Stimulated activated CD4-positive, alpha-beta T cell treated with anti-CD3 and anti-CD28 coated beads, Interleukin-12 subunit alpha, Interleukin-12 subunit beta, amount 100 ng/mL, for 48 hours (primary cell): ENCODE data around the gene CTSA.
"Not testable (repeated sequence)": the region's sequence is repeated elsewhere in the genome, so short reads cannot be mapped to it uniquely, and the experiment has no call there.

Source experiments
- DNase-seq, 3 donors: peaks; one replicate each; pipeline ENCODE4 v3.0.0-alpha.2; 2020; ENCODE audit warnings: low read depth in 2 of 3, low spot score in 1 of 3

CTSA gene

DNA sequence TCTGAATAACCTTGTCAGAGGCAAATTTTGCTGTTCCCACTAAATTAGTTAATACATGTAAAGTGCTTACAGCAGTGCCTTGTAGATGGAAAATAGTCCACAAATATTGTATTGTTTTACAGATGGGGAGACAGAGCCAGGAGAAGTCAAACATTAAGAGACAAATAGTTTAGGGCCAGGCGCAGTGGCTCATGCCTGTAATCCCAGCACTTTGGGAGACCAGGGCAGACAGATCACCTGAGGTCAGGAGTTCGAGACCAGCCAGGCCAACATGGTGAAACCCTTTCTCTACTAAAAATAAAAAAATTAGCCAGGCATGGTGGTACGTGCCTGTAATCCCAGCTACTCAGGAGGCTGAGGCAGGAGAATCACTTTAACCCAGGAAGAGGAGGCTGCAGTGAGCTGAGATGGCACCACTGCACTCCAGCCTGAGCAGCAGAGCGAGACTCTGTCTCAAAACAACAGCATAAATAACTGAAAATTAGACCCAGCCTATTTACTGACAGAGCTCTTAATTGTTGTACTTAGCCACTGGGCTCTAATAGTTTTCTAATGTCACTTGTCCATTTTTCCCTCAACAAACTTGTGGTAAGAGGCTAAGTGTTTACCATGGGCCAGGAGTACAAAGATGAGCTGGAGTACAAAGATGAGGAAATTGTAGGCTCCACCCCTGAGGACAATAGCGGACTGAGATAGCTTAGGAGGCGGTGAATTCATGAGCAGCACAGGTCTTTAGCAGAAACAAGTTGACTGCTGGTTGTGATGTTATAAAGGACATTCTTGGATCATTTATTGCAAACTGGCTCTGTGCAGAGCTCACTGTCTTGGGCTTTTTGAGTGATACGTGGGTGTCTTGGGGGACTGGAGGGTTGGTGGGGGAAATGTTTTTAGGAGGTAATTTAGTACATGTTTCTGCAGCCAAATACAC, 27.3 kb upstream of the CTSA start:
- no peak for DNase-seq

DNA sequence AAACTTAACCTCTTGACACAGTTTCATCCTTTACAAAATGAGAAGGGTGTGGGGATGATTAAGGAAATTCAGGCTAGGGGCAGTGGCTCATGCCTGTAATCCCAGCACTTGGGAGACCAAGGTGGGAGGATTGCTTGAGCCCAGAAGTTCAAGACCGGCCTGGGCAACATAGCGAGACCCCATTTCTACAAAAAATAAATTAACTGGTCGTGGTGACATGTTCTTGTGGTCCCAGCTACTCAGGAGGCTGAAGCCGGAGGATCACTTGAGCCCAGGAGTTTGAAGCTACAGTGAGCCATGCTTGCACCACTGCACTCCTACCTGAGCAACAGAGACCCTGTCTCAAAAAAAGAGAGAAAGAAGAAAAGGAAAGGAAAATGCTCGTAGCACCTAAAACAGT, 24.7 kb upstream of the CTSA start:
- DNase-seq, result no peak

DNA sequence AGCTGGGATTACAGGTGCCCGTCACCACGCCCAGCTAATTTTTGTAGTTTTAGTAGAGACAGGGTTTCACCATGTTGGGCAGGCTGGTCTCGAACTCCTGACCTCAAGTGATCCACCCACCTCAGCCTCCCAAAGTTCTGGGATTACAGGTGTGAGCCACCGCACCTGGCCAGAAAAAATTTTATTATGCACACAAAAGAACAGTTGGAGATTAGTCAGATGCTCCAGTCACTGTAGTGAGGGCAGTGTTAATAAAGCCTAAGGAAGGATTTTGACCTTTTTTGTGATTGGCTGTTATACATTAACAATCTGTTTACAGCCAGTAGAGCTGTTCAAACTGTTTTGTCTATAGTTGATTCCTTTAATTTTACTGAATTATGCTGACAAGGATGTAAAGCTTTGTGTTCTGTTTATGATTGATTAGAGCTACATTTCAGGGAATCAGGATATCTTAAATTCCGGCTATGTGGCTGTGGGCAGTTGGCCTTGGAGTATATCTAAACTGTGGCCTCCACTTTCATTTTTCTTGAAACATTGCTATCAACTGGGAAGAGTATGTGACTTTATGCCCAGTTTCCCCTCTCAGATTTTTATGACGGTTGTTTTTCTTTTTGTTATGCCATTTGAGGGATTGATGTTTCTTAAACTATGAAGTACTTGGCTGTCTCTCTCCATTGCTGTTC, 23.9 kb upstream of the CTSA start:
- DNase-seq, result no peak

DNA sequence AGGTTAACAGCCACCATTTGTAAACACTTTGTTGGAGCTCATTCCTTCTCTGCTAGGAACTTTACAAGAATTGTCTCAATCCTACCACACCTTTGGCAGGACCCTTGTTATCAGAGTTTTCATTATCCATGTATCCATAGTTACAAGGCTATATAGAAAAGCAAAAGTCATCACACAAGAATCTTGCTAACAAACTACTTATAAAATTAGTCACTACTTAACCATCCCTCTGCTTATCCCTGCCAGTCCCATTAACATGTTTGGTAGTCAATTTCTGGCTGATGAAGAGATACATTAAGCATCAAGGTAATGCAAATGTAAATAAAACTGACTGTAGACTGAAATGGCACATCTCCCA, 23.3 kb upstream of the CTSA start:
- DNase-seq, result no peak

DNA sequence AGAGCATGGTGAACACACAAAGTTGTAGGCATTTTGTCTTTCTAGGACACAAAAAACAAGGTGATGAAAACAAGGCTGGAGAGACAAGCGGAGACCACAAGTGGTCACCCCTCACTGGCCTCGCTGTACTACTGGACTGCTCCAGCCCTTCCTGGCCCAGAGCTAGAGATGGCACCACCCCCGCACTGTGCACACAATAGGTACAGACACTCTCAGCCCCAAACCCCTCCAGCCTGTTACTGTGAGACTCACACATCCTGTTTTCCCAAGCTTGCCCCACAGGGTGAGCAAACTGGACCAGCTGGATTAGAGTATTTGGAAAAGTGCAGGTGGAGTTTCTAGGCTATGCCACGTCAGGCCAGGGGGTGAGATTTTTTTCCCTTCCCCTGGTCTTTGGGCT, 18.5 kb upstream of the CTSA start:
- no peak for DNase-seq

DNA sequence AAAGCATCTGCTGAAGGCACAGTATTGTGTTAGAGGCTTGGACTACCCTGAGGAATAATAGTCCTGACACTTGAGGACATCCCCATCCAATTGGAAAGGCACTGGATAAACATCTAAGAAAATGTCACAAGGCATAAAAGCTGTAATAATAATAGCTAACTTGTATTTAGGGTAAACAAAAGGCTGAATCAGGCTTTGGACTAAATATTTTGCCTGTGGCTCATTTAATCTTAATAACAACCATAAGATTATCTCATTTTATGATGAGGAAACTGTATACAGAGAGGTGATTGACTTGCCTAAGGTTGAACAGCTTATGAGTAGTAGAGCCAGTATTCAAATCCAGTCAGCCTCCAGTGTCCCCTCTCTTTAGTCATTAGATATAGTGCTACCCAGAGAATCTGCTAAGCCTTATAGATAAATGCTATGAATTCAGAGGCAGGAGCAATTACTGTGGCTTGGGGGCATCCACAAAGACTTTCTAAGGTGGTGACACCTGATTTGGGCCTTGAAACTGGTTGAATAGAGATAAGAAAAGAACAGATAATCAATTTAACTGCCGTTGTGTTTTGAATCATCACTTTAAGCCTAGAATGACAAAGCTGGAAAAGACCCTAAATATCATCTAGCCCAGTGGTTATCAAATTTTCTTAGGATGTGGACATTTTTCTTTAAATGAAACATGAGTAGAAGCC, 17.6 kb upstream of the CTSA start:
- no peak for DNase-seq

DNA sequence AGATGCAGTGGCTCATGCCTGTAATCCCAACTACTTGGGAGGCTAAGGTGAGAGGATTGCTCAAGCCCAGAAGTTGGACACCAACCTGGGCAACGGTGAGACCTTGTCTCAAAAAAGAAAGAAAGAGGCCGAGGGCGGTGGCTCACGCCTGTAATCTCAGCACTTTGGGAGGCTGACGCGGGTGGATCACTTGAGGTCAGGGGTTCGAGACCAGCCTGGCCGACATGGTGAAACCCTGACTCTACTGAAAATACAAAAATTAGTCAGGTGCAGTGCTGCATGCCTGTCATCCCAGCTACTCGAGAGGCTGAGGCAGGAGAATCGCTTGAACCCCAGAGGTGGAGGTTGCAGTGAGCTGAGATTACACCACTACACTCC, 17.0 kb upstream of the CTSA start:
- not testable (repeated sequence) for DNase-seq

DNA sequence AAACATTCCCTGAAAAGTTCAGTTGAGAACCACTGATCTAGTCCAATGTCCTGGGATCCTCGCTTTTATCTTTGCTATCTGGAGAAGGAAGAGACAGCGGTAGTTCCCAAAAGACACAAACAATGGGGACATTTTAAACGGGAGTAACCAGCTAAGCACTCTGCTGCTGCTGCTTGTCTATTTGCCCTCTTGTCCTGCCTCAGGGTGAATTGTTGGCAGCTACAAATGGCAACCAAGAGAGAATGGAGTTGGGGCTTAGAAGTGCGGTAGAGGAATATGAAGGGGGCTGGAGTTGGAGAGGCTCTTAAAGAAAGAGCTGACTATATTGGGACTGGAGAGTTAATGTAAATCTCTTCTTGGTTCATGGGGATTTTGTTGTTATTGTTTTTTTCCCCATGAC, 16.6 kb upstream of the CTSA start:
- DNase-seq, result no peak

DNA sequence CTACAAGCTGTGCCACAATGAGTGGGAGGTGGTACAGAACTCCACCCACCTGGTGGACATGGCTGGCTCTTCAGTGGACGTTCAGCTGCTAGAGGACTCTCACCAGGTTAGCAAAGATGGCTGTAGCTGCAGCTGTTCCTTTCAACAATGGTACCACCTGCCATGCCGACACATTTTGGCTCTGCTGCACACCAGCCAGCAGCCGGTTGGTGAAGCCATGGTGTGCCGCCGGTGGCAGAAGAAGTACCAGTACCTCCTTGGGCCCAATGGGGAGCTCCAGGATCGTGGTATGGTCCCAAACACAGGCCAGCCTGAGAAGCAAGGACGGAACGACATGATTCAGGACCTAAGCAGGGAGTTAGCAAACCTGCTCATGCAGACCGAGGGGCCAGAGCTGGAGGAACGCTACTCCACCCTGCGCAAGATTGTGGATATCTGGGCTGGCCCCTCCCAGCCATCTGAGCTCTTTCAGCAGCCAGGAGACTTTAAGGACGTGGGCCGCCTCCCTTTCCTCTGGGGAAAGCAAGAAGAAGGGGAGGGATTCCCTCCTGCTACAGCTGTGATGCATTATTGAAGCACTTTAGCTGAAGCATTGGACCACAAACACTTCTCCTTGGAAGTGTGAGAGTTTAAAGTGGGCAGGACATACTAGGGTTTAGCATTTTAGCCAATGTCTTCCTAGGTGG, 12.9 kb upstream of the CTSA start:
- no peak for DNase-seq

DNA sequence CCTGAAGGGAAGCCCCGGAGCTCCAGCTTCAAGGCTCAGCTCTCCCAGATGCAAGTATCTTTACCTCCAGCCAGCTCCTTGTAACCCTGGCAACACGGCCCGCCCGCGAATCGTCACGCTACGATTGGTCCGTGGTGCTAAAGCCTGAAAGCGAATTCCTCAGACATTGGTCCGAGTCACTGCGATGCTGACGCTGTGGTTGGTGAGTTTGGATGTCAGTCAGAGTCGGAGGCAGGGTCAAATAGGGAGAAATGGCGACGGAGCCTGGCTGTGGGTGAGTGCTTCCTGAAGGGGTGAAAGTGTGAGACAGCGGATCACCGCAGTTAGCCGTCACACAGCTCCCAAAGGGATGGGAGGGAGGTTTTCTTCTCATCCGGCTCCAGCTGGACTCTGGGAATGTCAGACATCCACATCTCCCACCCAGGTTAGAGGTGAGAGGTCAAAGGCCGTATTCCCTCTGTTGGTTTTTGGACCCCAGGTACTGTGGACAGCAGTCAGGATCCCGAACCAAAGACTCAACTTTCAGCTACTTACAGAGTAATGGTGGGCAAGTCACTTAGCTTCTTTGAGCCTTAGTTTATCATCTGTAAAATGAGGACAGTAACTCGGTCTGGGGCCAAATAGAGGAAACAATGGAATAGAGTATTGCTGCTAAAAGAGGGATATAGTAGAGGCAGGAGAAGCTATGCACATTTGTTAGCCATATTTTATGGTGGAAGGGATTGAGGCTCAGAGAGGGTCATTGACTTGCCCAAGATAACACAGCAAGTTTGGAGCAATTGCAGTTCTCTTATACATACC, 9.9 kb upstream of the CTSA start, which contains the start of gene ZSWIM1:
Gene ZSWIM1 (plus strand): TSS at position 240 of the 801 bp plus-strand sequence. CDS start 1,366 bp downstream, outside the sequence.
- peak; percentile 98 to 99 (median 99) for DNase-seq

DNA sequence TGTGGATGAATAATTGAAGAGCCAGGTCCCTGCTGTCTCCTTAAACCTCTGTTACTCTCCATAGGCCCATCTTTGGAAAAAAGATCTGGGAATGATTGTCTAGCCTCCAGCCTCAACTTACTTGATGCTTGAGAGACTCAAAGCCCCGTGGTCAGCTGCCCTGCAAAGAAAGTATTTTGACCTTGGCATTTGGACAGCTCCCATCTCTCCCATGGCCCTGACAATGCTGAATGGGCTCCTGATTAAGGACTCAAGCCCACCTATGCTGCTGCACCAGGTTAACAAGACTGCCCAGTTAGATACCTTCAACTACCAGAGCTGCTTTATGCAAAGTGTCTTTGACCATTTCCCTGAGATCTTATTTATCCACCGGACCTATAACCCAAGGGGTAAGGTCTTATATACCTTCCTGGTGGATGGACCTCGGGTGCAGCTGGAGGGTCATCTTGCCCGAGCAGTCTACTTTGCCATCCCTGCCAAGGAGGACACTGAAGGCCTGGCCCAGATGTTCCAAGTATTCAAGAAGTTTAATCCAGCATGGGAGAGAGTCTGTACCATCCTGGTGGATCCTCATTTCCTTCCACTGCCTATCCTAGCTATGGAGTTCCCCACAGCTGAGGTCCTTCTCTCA, 8.6 kb upstream of the CTSA start:
- DNase-seq, result no peak

DNA sequence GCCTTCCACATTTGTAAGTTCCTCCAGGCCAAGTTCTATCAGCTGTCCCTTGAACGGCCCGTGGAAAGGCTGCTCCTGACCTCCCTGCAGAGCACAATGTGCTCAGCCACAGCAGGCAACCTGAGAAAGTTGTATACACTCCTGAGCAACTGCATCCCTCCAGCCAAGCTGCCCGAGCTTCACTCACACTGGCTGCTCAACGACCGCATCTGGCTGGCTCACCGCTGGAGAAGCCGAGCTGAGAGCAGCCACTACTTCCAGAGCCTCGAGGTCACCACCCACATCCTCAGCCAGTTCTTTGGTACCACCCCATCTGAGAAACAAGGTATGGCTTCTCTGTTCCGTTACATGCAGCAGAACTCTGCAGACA, 8.1 kb upstream of the CTSA start:
- DNase-seq, result no peak

DNA sequence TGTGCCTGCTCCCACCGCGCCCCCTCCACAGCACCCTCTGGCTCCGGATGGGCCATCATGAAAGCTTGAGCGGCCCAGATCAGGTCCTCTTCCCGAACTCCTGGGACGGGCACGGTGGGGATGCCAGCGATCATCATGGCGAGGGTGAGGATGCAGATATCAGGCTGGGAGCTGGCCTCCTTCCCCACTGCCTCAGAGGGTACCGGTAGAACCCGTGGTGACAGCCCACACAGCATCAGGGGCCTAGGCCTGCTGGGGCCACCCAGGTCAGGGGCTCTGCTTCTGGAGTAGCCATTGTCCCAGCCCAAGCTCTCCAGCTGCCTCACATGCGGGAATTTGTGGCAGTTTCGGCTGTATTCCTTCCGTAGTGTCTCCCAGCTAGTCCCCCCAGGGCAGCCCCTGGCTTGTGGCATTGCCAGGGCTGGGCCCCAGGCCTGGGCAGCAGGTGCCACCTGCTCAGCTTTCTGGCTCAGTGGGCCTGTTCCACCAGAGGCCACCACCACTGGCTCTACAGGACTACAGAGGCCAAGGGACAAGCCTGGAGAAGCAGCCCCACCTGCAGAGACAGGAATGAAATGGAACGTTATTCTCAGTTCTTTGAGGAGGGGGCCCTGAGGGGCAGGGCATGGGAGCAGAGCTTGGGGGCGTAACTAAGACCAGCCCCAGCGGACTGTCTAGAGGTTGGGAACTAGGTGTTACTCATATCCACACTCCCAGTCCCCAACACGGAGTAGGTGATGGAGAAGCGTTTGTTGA, 4.4 kb upstream of the CTSA start:
- no peak for DNase-seq

DNA sequence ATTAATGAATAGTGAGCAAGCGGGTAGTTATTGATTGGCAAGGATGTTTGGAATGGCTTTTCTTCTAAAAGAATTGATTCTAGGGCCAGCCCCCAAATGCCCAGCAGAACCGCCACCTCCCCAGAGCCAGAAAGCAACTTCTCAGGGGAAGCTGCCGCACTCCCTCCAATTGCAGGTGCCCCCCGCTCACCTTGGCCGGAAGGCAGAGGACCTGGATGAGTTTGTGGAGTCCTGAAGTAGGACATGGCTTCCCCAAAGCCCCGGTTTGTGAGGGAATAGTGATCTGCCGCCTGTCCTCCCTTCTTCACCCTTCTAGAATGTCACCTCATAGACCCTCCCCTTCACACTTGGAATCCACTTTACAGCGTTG, 3.8 kb upstream of the CTSA start, which contains the start of gene SPATA25:
Gene SPATA25 (minus strand): TSS at position 277 of the 370 bp plus-strand sequence. CDS start 32 bp downstream, at position 245.
- DNase-seq, result no peak

DNA sequence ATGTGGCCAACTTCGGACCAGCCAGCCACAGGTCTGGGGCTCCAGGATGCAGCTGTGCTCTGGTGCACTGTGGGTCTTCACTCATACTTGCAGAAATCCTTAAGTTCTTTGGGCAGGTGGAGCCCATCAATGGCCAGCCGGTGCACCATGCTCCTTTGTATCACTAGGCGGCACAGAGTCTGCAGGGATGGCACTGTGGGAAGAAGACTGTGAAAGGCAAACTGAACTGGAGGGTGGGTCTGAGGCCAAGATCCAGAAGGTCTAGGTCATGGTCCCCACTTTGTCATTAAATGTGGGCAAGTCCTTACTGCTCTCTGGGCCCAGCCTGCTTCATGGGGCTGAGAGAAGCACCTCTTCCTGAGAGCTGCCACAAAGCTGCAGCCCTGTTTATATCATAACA, 2.5 kb upstream of the CTSA start:
- no peak for DNase-seq

DNA sequence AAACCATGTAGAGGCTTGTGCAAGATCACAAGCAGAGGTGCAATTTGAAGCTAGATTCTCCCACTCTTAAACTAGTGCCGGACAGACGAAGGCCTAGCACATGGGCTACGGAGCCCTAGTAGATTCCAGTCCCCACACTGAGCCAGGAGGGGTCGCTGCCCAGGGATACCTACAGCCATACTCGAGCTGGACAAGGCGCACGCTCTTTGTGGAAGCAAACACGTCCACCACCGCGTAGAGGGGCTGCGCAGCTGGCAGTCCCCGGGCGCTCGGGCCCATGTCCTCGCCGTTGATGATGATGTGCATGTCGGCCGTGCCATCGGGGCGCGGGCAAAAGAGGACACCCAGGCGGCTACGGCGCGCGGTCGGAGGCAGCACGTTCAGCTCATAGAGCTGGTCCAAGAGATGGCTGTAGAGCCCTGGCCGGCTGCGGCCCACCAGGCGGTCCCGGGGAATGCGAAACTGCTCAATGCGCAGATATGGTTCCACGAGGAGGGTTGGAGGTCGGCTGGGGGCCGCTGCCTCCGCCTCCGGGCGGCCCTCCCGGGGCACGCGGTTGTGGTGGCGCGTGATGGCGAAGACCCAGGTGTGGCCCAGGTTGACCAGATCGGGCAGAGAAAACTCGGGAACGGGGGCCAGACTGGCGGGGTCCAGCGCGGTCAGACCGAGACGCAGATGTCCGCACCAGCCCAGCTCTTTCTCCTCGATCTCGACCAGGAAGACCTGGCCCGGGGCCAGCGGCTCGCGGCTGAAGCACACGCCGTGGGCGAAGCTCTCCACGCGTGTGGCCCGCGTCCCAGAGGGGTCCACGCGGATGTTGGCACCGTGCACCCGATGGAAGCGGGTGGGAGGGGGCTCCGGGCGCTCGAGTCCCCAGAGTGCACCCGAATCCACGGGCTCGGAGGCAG, 804 bp upstream of the CTSA start:
- DNase-seq, result peak; percentile 27 to 40 (median 39)

DNA sequence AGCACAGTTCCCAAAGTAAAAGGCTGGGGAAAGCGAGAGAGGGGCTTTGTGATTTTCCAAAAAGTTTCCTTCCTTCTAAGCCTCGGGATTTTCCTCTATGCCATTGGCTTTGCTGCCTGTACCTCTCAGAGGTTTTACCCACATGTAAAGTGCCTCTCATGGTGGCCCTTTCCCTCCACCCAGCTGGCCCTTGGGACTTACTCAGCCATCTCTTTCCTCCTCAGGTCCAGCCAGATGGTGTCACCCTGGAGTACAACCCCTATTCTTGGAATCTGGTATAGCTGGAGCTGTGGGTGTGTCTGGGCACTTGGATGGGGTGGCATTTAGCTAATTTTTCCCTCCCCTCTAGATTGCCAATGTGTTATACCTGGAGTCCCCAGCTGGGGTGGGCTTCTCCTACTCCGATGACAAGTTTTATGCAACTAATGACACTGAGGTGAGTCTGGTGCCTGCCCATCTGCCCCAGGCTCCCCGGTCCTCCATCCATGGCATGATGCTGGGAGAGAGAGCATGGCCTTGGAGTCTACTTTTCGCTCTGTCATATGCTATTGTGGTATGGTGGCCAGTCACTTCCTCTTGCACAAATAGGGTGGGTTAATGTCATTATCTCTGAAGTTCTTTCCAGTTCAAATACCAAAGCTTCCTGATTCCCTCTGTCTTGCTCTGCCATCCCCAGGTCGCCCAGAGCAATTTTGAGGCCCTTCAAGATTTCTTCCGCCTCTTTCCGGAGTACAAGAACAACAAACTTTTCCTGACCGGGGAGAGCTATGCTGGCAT, 1.1 kb downstream of the CTSA start:
- no peak for DNase-seq
